Muscle of leg (tissue), 11 donors: ENCODE data around the gene TGFBR3. TPM values are rescaled to one million over a fixed set of nuclear protein-coding genes. Genes with fewer than 3 reads are reported as not detected.

Experiments
- DNase-seq: peaks from one replicate; pipeline ENCODE4 v3.0.0; 2013
- H3K27ac ChIP-seq: one replicate; pipeline ENCODE4 v1.5.1; 2013; ENCODE audit warnings: mild to moderate bottlenecking, low read length, control low read depth
- H3K27me3 ChIP-seq: one replicate; pipeline ENCODE4 v1.6.1; 2013; ENCODE audit warnings: low read length; ENCODE audit not compliant: control insufficient read depth, insufficient read depth
- H3K36me3 ChIP-seq: one replicate; pipeline ENCODE4 v1.6.1; 2013; ENCODE audit warnings: low read length; ENCODE audit not compliant: control insufficient read depth, insufficient read depth
- H3K4me1 ChIP-seq: one replicate; pipeline ENCODE4 v1.6.1; 2013; ENCODE audit warnings: low read length; ENCODE audit not compliant: control insufficient read depth, insufficient read depth
- H3K4me3 ChIP-seq: one replicate; pipeline ENCODE4 v1.5.1; 2013; ENCODE audit warnings: low read length, control low read depth
- H3K9me3 ChIP-seq: replicated peaks from 2 replicates; pipeline ENCODE4 v1.6.1; 2013; ENCODE audit warnings: low read depth, low read length; ENCODE audit not compliant: control insufficient read depth
- WGBS: methylation state at CpG from one replicate; pipeline ENCODE4 v1.1.5; 2013; ENCODE audit warnings: missing lambda C conversion rate; ENCODE audit not compliant: insufficient coverage; 5-methylcytosine and 5-hydroxymethylcytosine counted together
- polyA plus RNA-seq, 8 donors: library from polyadenylated mRNA; unstranded; fragments of 120-200 nt; gene quantifications; one replicate each; pipeline versions ENCODE4 v1.2.1 to v1.2.3, GENCODE V29; 2013; ENCODE audit warnings: inconsistent platforms in 1 of 8, low replicate concordance in 1 of 8; ENCODE audit not compliant: insufficient read length in 8 of 8, insufficient read depth in 1 of 8
- total RNA-seq: library from RNA; stranded (reverse); fragments of 120-200 nt; gene quantifications from one replicate; pipeline ENCODE4 v1.2.4, GENCODE V29; 2013

The TGFBR3 gene
- total and polyA plus RNA-seq, 9 donors: 20.5 to 45.4 (median 25.3) TPM

GRCh38 chr1:91697416-91697815 is 188.5 kb downstream of the TGFBR3 start:
- Histone ChIP-seq H3K27ac (no peak overlapping the region), H3K4me1 (peaks cover 20% of the 10 kb centered on the region)
- no CpG with 5 or more reads among the region's 2 CpGs for WGBS

GRCh38 chr1:91696321-91696720 is 189.6 kb downstream of the TGFBR3 start:
- Histone ChIP-seq H3K4me1 (peaks cover 18% of the 10 kb centered on the region), H3K36me3 (peaks cover 8% of the 10 kb centered on the region), H3K9me3 (no peaks in the 10 kb centered on the region), H3K27ac (peak overlapping the region; percentile 68), H3K4me3 (no peak overlapping the region), H3K27me3 (no peaks in the 10 kb centered on the region)
- no CpG with 5 or more reads among the region's 2 CpGs for WGBS
- DNase-seq: peak; percentile 85

More at GRCh38 chr1:91697416-91697815, 188.5 kb downstream of the TGFBR3 start:
- Histone ChIP-seq H3K27me3 (no peaks in the 10 kb centered on the region), H3K36me3 (peaks cover 12% of the 10 kb centered on the region), H3K9me3 (no peaks in the 10 kb centered on the region), H3K4me3 (no peak overlapping the region)
- no peak for DNase-seq

- no CpG with 5 or more reads among the region's 2 CpGs for WGBS
- peaks cover 15% of the 10 kb centered on the region for H3K4me1 ChIP-seq
Observed at GRCh38 chr1:91693557-91693956, 192.4 kb downstream of the TGFBR3 start.

GRCh38 chr1:91691525-91691924 is 194.4 kb downstream of the TGFBR3 start:
- no peak overlapping the region for H3K27ac ChIP-seq
- H3K4me1 ChIP-seq: peaks cover 8% of the 10 kb centered on the region

More at GRCh38 chr1:91693557-91693956, 192.4 kb downstream of the TGFBR3 start:
- DNase-seq: peak; percentile 70
- Histone ChIP-seq H3K36me3 (peaks cover 8% of the 10 kb centered on the region), H3K27me3 (no peaks in the 10 kb centered on the region), H3K9me3 (no peaks in the 10 kb centered on the region), H3K4me3 (no peak overlapping the region), H3K27ac (peak overlapping the region; percentile 2)

GRCh38 chr1:91689641-91690481 is 196.1 kb downstream of the TGFBR3 start:
- Histone ChIP-seq H3K4me3 (no peak overlapping the region), H3K36me3 (peaks cover 8% of the 10 kb centered on the region), H3K4me1 (peaks cover 18% of the 10 kb centered on the region), H3K9me3 (no peaks in the 10 kb centered on the region), H3K27ac (no peak overlapping the region), H3K27me3 (no peaks in the 10 kb centered on the region)
- DNase-seq: no peak
- 80% methylated on average over 3 of the region's 11 CpGs for WGBS

More at GRCh38 chr1:91691525-91691924, 194.4 kb downstream of the TGFBR3 start:
- no peaks in the 10 kb centered on the region for H3K9me3 ChIP-seq
- H3K27me3 ChIP-seq: no peaks in the 10 kb centered on the region
- DNase-seq: peak; percentile 0
- peaks cover 11% of the 10 kb centered on the region for H3K36me3 ChIP-seq
- H3K4me3 ChIP-seq: no peak overlapping the region
- no CpG with 5 or more reads among the region's 4 CpGs for WGBS

- DNase-seq: no peak
- Histone ChIP-seq H3K27ac (no peak overlapping the region), H3K9me3 (no peaks in the 10 kb centered on the region), H3K4me1 (peaks cover 28% of the 10 kb centered on the region), H3K36me3 (peaks cover 12% of the 10 kb centered on the region), H3K27me3 (no peaks in the 10 kb centered on the region), H3K4me3 (no peak overlapping the region)
- WGBS: no CpG with 5 or more reads among the region's 1 CpG
Observed at GRCh38 chr1:91687452-91687851, 198.5 kb downstream of the TGFBR3 start.

GRCh38 chr1:91685994-91686393 is 200.0 kb downstream of the TGFBR3 start:
- peak overlapping the region; percentile 23 for H3K27ac ChIP-seq
- H3K36me3 ChIP-seq: peaks cover 12% of the 10 kb centered on the region
- no peaks in the 10 kb centered on the region for H3K9me3 ChIP-seq
- H3K4me1 ChIP-seq: peaks cover 28% of the 10 kb centered on the region
- H3K4me3 ChIP-seq: no peak overlapping the region
- WGBS: 78% methylated on average over 2 of the region's 4 CpGs
- DNase-seq: no peak
- no peaks in the 10 kb centered on the region for H3K27me3 ChIP-seq

GRCh38 chr1:91684481-91685196 is 201.3 kb downstream of the TGFBR3 start:
- peak; percentile 88 for DNase-seq
- peaks cover 15% of the 10 kb centered on the region for H3K36me3 ChIP-seq
- H3K27ac ChIP-seq: peak overlapping the region; percentile 77
- peaks cover 24% of the 10 kb centered on the region for H3K4me1 ChIP-seq
- 0% methylated on average over 3 of the region's 7 CpGs for WGBS
- H3K4me3 ChIP-seq: no peak overlapping the region
- H3K27me3 ChIP-seq: no peaks in the 10 kb centered on the region
- H3K9me3 ChIP-seq: no peaks in the 10 kb centered on the region

GRCh38 chr1:91683598-91683951 is 202.4 kb downstream of the TGFBR3 start:
- Histone ChIP-seq H3K4me1 (peaks cover 24% of the 10 kb centered on the region), H3K27ac (no peak overlapping the region), H3K36me3 (peaks cover 15% of the 10 kb centered on the region), H3K9me3 (no peaks in the 10 kb centered on the region), H3K27me3 (no peaks in the 10 kb centered on the region), H3K4me3 (no peak overlapping the region)
- no peak for DNase-seq
- WGBS: 43% methylated on average over 5 of the region's 10 CpGs

GRCh38 chr1:91682882-91683597 is 202.9 kb downstream of the TGFBR3 start:
- Histone ChIP-seq H3K4me3 (no peak overlapping the region), H3K4me1 (peaks cover 24% of the 10 kb centered on the region), H3K36me3 (peaks cover 14% of the 10 kb centered on the region), H3K27ac (no peak overlapping the region), H3K27me3 (no peaks in the 10 kb centered on the region), H3K9me3 (peaks cover under 1% of the 10 kb centered on the region)
- WGBS: 80% methylated on average over 1 of the region's 3 CpGs
- no peak for DNase-seq
